RWPE2 (cell line): ENCODE data around the gene ZNF213.

ENCODE experiments used
- ATAC-seq: fragments of 200-7000 bp; cut with Tn5 transposase; 3 replicates; pipeline ENCODE4 v1.9.1; 2021; ENCODE audit warnings: low read depth
- DNase-seq: peaks from one replicate; pipeline ENCODE4 v3.0.0-alpha.2; 2020; ENCODE audit warnings: low spot score
- H3K27ac ChIP-seq: fragments of 450-650 bp; 2 replicates; pipeline ENCODE4 v1.5.1; 2017; ENCODE audit warnings: mild to moderate bottlenecking; ENCODE audit not compliant: poor library complexity, severe bottlenecking
- H3K27me3 ChIP-seq: fragments of 250-450 bp; sonication (Bioruptor Pico); 2 replicates; pipeline ENCODE4 v1.5.1; 2021; ENCODE audit warnings: mild to moderate bottlenecking, moderate library complexity; ENCODE audit not compliant: insufficient read depth, poor library complexity, severe bottlenecking
- H3K36me3 ChIP-seq: fragments of 250-450 bp; sonication (Bioruptor Pico); 2 replicates; pipeline ENCODE4 v1.5.1; 2020; ENCODE audit warnings: low read depth, mild to moderate bottlenecking, moderate library complexity
- H3K4me1 ChIP-seq: fragments of 250-450 bp; sonication (Bioruptor Pico); 2 replicates; pipeline ENCODE4 v1.5.1; 2021; ENCODE audit warnings: mild to moderate bottlenecking, moderate library complexity; ENCODE audit not compliant: insufficient read depth, poor library complexity, severe bottlenecking
- H3K4me3 ChIP-seq: fragments of 250-450 bp; sonication (Bioruptor Pico); 2 replicates; pipeline ENCODE4 v1.5.1; 2021; ENCODE audit warnings: mild to moderate bottlenecking, moderate library complexity; ENCODE audit not compliant: severe bottlenecking
- H3K9me3 ChIP-seq: fragments of 250-450 bp; sonication (Bioruptor Pico); 2 replicates; pipeline ENCODE4 v1.5.1; 2021; ENCODE audit warnings: mild to moderate bottlenecking, moderate library complexity; ENCODE audit not compliant: severe bottlenecking
- CTCF ChIP-seq: fragments of 450-650 bp; IDR thresholded peaks from one replicate; pipeline ENCODE4 v1.5.1; 2017; ENCODE audit warnings: mild to moderate bottlenecking, moderate library complexity; ENCODE audit not compliant: poor library complexity, severe bottlenecking

ZNF213 gene

GRCh38 chr16:3186946-3187690 lies 52.3 kb downstream of the ZNF213 start:
- Histone ChIP-seq H3K27ac (no peak overlapping the region), H3K36me3 (no peaks in the 10 kb centered on the region), H3K4me1 (no peaks in the 10 kb centered on the region), H3K4me3 (peak overlapping the region; percentile 52), H3K27me3 (no peaks in the 10 kb centered on the region), H3K9me3 (no peaks in the 10 kb centered on the region)
- ATAC-seq (no peak), DNase-seq (no peak)
- no peak for TF ChIP-seq CTCF

- peak within 1 kb of the TSS; percentile 52 for H3K4me3 ChIP-seq
- H3K4me1 ChIP-seq, result no peaks in the 10 kb centered on the region
- TF ChIP-seq CTCF, result no peak
- H3K27ac ChIP-seq, result peak within 1 kb of the TSS; percentile 54
- H3K36me3 ChIP-seq, result no peaks in the 10 kb centered on the region
- ATAC-seq (peak; percentile 35; the same call in 2 of the 3 replicates), DNase-seq (no peak)
- no peaks in the 10 kb centered on the region for H3K9me3 ChIP-seq
- H3K27me3 ChIP-seq, result no peaks in the 10 kb centered on the region
These were observed 53.2 kb downstream of the ZNF213 start, which contains the start of gene OR1F1 for GRCh38 chr16:3187798-3188674. Gene OR1F1 (plus strand): TSS chr16:3188204.

- Histone ChIP-seq H3K9me3 (no peaks in the 10 kb centered on the region), H3K4me3 (peak overlapping the region; percentile 52), H3K27ac (peak overlapping the region; percentile 54), H3K36me3 (no peaks in the 10 kb centered on the region), H3K27me3 (no peaks in the 10 kb centered on the region), H3K4me1 (no peaks in the 10 kb centered on the region)
- no peak for TF ChIP-seq CTCF
- DNase-seq (no peak), ATAC-seq (peak; percentile 4; the same call in 2 of the 3 replicates)
These were observed 53.8 kb downstream of the ZNF213 start for GRCh38 chr16:3188675-3188924.

- peak; percentile 56 for ATAC-seq
These were observed 54.3 kb downstream of the ZNF213 start for GRCh38 chr16:3188925-3189825.

More at GRCh38 chr16:3188925-3189825, 54.3 kb downstream of the ZNF213 start:
- DNase-seq, result peak; percentile 73
- no peaks in the 10 kb centered on the region for H3K9me3 ChIP-seq
- peak overlapping the region; percentile 52 for H3K4me3 ChIP-seq
- H3K4me1 ChIP-seq, result no peaks in the 10 kb centered on the region
- H3K36me3 ChIP-seq, result no peaks in the 10 kb centered on the region
- TF ChIP-seq CTCF, result no peak
- no peaks in the 10 kb centered on the region for H3K27me3 ChIP-seq
- peak overlapping the region; percentile 54 for H3K27ac ChIP-seq
